HG02623 (cell line): ENCODE data around the gene TNS3.

Experiments
- ATAC-seq: cut with Tn5 transposase; IDR thresholded peaks from one replicate; pipeline ENCODE4 v1.9.1; 2021; ENCODE audit warnings: moderate library complexity; ENCODE audit not compliant: unreplicated experiment

Gene TNS3

GRCh38 chr7:47249361-47249760 is 332.6 kb downstream of the TNS3 start:
- no peak for ATAC-seq

DNA sequence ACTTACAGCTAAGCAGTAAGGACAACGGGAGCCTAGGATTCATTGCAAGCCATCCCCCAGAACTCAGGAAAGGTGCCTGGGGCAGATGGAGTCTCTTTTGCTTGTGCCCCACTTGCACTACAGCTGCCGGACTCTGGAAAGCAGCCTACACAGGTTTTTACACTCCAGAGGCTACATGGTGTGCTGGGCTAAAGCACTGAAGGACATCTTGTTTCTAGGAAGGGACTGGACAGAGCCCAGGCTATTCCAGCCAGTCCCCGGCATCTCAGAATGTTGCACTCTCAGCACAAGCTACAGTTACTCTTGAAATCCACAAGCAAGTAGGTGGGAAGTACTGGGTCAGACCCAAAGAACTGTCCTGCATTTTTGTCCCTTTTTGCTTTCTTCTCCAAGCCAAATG is 333.1 kb downstream of the TNS3 start:
- ATAC-seq = no peak

DNA sequence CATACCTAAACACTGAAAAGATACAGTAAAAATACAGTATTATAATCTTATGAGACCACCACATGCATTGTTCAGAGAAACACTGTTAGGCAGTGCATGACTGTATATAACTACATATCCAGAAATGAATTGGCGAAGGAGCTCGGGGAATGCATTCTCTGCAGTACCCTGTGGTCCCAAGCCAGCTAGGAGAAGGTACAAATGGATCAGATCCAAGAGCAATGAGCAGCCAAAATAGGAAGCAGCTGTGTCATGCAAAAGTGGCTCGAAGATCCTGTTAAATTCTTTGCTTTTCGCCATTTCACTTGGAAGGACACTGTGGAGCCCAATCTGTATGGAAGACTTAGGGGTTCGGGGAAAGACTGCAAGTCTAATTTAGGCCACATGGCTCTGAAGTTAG is 334.8 kb downstream of the TNS3 start:
- no peak for ATAC-seq

DNA sequence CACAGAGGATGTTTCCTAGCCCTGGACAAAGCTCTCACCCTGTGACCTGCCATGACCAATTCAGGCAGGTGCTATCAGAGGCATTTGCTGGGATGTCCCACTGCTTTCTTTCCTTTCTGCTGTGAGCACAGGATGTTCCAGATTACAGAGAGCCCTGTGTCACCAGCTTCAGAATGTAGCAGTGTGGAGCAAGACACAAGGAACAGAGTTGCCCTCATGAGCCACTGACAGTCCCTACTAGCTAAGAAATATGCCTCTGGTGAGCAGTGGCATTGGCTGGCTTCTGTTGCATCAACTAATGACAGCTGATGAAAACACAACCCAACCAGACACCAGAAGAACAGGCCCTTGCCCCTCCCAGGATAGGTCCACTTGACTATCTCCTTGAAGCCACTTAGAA is 337.2 kb downstream of the TNS3 start:
- no peak for ATAC-seq

GRCh38 chr7:47241112-47242065 is 340.5 kb downstream of the TNS3 start:
- no peak for ATAC-seq

DNA sequence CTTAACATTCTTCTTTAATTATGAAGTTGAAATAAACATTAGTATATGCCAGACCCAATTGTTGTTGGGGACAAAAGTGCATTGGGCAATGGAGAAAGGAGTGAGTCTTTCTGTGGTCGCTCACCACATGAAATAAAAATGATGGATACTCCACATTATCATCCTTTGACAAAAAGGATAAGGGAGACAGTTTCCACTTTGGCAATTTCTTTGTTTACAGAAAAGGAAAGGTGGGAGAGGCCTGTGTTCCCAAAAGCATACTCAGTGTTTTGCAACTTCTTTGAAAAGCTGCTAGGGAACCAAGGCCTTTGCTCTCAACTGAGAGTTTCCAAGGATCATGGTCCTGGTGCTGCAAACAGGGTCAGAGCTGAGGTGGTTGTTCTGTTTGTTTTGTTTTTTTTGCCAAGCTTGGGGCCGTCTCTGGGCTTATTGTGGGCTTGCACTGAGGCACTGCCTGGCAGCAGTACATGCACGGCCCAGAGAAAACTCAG is 341.9 kb downstream of the TNS3 start:
- no peak for ATAC-seq

GRCh38 chr7:47239034-47239433 is 342.9 kb downstream of the TNS3 start:
- no peak for ATAC-seq

DNA sequence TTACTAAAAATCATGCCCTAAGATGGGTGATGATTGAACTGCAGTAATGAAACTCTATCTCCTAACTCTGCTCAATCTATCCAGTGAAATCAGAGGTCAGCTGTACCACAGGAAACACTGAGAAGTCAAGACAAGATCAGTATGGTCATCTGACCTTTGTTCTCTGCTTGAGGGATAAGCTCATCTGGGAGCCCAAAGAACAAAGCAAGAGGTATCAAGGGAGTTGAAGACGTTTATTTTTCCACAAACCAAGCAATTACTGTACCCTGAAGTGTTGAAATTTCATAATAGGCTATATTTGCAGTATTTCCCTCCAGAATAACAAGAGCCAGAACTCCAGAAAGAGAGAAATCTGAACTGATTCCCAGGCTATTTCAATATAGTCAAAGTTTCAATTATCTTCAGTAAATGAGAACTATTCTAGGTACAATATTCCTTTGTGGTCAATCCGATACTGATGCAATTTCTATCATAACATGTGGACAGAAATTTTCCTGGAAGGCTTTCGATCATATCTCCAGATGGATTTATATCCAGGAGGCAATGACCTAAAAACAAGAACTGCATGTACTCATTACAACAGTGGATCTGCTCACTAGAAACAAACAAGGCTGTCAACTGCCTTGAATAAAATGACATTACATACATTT is 345.3 kb downstream of the TNS3 start:
- ATAC-seq = no peak

GRCh38 chr7:47233996-47234395 is 347.9 kb downstream of the TNS3 start:
- ATAC-seq = no peak

DNA sequence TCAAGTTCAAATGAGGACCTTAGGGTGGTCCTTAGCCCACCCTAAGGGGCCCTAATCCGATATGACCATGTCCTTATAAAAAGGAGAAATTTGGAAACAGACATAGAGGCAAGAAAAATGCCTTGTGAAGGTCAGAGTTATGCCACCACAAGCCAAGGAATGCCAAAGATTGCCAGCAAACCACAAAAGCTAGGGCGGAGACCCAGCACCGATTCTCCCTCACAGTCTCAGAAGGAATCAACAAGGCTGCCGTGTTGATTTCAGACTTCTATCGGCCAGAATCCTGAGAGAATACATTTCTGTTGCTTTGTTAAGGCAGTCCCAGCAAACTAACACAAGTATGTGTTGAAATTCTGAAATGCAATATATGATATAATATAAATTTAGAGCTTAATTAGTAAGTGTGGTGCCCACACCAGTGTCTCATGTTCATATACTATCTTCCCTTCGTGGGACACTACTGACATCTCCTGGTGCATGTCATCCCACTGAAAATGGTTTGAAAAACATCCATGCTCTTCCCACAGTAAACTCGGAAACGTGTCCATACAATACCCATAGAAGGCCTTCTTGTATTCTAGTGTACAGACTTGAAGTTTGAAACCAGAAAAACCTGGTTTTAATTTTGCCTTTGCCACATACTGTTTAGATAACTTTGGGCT is 349.0 kb downstream of the TNS3 start:
- no peak for ATAC-seq

DNA sequence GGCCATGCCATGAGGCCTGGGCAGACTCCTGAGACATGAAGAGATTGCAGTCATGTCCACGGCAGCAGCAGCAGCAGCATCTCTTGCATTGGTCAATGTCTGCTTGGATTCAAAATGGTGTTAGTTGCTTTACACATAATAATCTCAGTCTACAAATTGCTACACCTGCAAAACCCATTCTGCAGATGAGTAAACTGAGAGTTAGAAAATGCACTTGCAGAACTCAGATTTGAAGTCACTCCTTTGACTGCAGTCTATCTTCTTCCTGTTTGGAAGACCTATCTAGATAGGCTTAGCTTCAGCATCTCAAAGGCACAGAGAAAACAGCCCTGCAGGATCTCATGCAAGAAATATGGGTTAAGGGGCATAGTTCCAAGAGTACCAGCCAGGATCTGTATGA is 350.3 kb downstream of the TNS3 start:
- no peak for ATAC-seq

- no peak for ATAC-seq
These were observed 350.9 kb downstream of the TNS3 start for GRCh38 chr7:47231032-47231431.

DNA sequence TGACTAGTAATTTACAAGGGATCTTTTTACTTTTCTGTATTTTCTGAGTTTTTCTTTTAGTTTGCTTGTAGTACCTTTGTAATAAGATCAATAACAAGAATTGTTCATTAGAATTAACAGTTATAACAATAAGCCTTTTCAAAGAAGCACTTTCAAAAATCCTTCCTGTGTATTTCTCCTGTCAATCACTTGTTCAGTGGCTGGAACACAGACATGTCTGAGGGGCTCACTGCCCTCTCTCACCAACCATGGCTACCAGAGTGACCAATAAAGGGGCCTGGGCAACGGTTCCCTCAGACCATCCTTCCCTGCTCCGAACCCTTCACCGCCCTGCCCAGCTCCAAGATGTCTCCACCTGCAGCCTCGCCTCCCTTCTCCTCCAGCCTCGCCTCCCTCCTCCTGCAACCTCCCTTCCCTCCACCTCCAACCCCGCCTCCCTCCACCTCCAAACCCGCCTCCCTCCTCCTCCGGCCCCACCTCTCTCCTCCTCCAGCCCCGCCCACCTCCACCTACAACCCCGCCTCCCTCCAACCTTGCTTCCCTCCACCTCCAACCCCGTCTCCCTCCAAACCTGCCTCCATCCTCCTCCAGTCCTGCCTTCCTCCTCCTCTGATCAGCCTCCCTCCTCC is 353.4 kb downstream of the TNS3 start:
- ATAC-seq = no peak

DNA sequence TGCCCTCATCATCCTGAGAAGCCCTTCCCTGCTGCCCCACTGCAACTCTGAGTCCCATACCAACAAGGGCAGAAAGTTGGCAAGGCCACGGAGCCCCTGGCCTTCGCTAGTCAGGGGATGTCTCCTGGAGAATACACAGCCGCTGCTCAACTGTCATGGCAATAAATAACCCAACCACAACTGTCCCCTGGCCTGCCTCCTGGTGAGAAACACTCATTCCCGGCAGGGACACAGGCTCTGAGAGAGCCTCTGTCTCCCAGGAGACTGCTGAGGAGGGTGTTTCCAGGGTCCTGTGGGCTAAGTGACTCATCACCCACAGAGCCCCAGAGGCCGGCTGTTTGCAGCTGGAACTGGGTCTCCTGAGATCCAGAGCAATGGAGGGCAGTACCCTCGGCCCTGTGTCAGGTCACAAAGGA is 354.1 kb downstream of the TNS3 start:
- peak; percentile 80 for ATAC-seq

GRCh38 chr7:47226696-47227095 is 355.2 kb downstream of the TNS3 start:
- ATAC-seq = no peak

- peak; percentile 47 for ATAC-seq
These were observed 356.4 kb downstream of the TNS3 start for GRCh38 chr7:47225387-47226131.
